SK-N-SH treated with all-trans-retinoic acid at 6 μM for 48 hours (cell line): ENCODE results near the gene DNASE1L2.

ENCODE experiments used
- ATAC-seq: fragments of 200-7000 bp; cut with Tn5 transposase; 3 replicates; pipeline ENCODE4 v1.9.1; 2020; ENCODE audit warnings: mild to moderate bottlenecking, moderate library complexity
- BACH2 ChIP-seq: fragments of 250-450 bp; sonication (Bioruptor Pico); IDR thresholded peaks from 2 replicates; pipeline ENCODE4 v1.9.0; 2021; ENCODE audit warnings: mild to moderate bottlenecking, borderline replicate concordance
- CREB5 ChIP-seq: fragments of 250-450 bp; sonication (Bioruptor Pico); IDR thresholded peaks from 2 replicates; pipeline ENCODE4 v1.5.1; 2020; ENCODE audit warnings: low read depth, mild to moderate bottlenecking, moderate library complexity
- CSDC2 ChIP-seq: fragments of 250-450 bp; sonication (Bioruptor Pico); IDR thresholded peaks from 2 replicates; pipeline ENCODE4 v1.5.0; 2020; ENCODE audit warnings: mild to moderate bottlenecking, moderate library complexity
- ESRRG ChIP-seq: fragments of 250-450 bp; sonication (Bioruptor Pico); IDR thresholded peaks from 2 replicates; pipeline ENCODE4 v1.6.1; 2021; ENCODE audit warnings: mild to moderate bottlenecking
- GLIS3 ChIP-seq: fragments of 250-450 bp; sonication (Bioruptor Pico); IDR thresholded peaks from 2 replicates; pipeline ENCODE4 v1.5.0; 2020; ENCODE audit warnings: mild to moderate bottlenecking, moderate library complexity
- OSR1 ChIP-seq: fragments of 250-450 bp; sonication (Bioruptor Pico); IDR thresholded peaks from 2 replicates; pipeline ENCODE4 v1.8.0; 2022; ENCODE audit warnings: moderate library complexity, mild to moderate bottlenecking, inconsistent platforms
- PPARA ChIP-seq: fragments of 250-450 bp; sonication (Bioruptor Pico); IDR thresholded peaks from 2 replicates; pipeline ENCODE4 v1.5.0; 2020; ENCODE audit warnings: mild to moderate bottlenecking, borderline replicate concordance
- RARB ChIP-seq: fragments of 250-450 bp; sonication (Bioruptor Pico); IDR thresholded peaks from 2 replicates; pipeline ENCODE4 v1.8.0; 2021; ENCODE audit warnings: mild to moderate bottlenecking, moderate library complexity
- TCF4 ChIP-seq: fragments of 250-450 bp; sonication (Bioruptor Pico); IDR thresholded peaks from 2 replicates; pipeline ENCODE4 v1.8.0; 2021; ENCODE audit warnings: mild to moderate bottlenecking, moderate library complexity, borderline replicate concordance
- TOX ChIP-seq: fragments of 250-450 bp; sonication (Bioruptor Pico); IDR thresholded peaks from 2 replicates; pipeline ENCODE4 v1.8.0; 2021; ENCODE audit warnings: mild to moderate bottlenecking, moderate library complexity, borderline replicate concordance
- ZC3H10 ChIP-seq: fragments of 250-450 bp; sonication (Bioruptor Pico); IDR thresholded peaks from 2 replicates; pipeline ENCODE4 v1.5.1; 2021; ENCODE audit warnings: mild to moderate bottlenecking, moderate library complexity
- ZFP30 ChIP-seq: fragments of 450-650 bp; formaldehyde crosslinking; IDR thresholded peaks from 2 replicates; pipeline ENCODE4 v1.5.0; 2022; ENCODE audit warnings: mild to moderate bottlenecking, moderate library complexity
- ZNF565 ChIP-seq: fragments of 450-650 bp; formaldehyde crosslinking; conservative IDR thresholded peaks from 2 replicates; pipeline ENCODE4 v1.5.0; 2020; ENCODE audit warnings: low read depth, mild to moderate bottlenecking, moderate library complexity
- ZNF70 ChIP-seq: fragments of 450-650 bp; formaldehyde crosslinking; IDR thresholded peaks from 2 replicates; pipeline ENCODE4 v1.5.0; 2020; ENCODE audit warnings: mild to moderate bottlenecking, moderate library complexity
- ZNF8 ChIP-seq: fragments of 450-650 bp; formaldehyde crosslinking; IDR thresholded peaks from 2 replicates; pipeline ENCODE4 v1.5.0; 2020; ENCODE audit warnings: mild to moderate bottlenecking, moderate library complexity
- TF ChIP-seq, protein P1 (sequence below): fragments of 250-450 bp; sonication (Bioruptor Pico); IDR thresholded peaks from 2 replicates; pipeline ENCODE4 v1.5.1; 2021; ENCODE audit warnings: mild to moderate bottlenecking, moderate library complexity
- TF ChIP-seq, protein P2 (sequence below): fragments of 250-450 bp; sonication (Bioruptor Pico); IDR thresholded peaks from 2 replicates; pipeline ENCODE4 v1.5.0; 2020; ENCODE audit warnings: mild to moderate bottlenecking, moderate library complexity
- TF ChIP-seq, protein P3 (sequence below): fragments of 250-450 bp; sonication (Bioruptor Pico); IDR thresholded peaks from 2 replicates; pipeline ENCODE4 v1.8.0; 2020; ENCODE audit warnings: mild to moderate bottlenecking, moderate library complexity, borderline replicate concordance

DNASE1L2 gene

GRCh38 chr16:2278956-2279800 is 42.9 kb downstream of the DNASE1L2 start:
- TF ChIP-seq GLIS3 (CRISPR knock-in tag) (no peak), CSDC2 (no peak), ESRRG (CRISPR knock-in tag) (no peak), CREB5 (CRISPR knock-in tag) (no peak), TOX (CRISPR knock-in tag) (no peak), BACH2 (CRISPR knock-in tag) (no peak), ZNF70 (CRISPR knock-in tag) (no peak), ZFP30 (no peak), PPARA (CRISPR knock-in tag) (no peak), ZNF8 (CRISPR knock-in tag) (no peak), ZC3H10 (CRISPR knock-in tag) (no peak)
- TF ChIP-seq, protein P1, sequence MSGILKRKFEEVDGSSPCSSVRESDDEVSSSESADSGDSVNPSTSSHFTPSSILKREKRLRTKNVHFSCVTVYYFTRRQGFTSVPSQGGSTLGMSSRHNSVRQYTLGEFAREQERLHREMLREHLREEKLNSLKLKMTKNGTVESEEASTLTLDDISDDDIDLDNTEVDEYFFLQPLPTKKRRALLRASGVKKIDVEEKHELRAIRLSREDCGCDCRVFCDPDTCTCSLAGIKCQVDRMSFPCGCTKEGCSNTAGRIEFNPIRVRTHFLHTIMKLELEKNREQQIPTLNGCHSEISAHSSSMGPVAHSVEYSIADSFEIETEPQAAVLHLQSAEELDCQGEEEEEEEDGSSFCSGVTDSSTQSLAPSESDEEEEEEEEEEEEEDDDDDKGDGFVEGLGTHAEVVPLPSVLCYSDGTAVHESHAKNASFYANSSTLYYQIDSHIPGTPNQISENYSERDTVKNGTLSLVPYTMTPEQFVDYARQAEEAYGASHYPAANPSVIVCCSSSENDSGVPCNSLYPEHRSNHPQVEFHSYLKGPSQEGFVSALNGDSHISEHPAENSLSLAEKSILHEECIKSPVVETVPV (CRISPR knock-in tag), result no peak
- TF ChIP-seq, all 23 proteins: peak for 0
- ATAC-seq, result no peak

- no peak for TF ChIP-seq CSDC2
- TF ChIP-seq CREB5 (CRISPR knock-in tag), result no peak
- no peak for TF ChIP-seq ZC3H10 (CRISPR knock-in tag)
- TF ChIP-seq ZNF8 (CRISPR knock-in tag), result no peak
- TF ChIP-seq, protein P2, sequence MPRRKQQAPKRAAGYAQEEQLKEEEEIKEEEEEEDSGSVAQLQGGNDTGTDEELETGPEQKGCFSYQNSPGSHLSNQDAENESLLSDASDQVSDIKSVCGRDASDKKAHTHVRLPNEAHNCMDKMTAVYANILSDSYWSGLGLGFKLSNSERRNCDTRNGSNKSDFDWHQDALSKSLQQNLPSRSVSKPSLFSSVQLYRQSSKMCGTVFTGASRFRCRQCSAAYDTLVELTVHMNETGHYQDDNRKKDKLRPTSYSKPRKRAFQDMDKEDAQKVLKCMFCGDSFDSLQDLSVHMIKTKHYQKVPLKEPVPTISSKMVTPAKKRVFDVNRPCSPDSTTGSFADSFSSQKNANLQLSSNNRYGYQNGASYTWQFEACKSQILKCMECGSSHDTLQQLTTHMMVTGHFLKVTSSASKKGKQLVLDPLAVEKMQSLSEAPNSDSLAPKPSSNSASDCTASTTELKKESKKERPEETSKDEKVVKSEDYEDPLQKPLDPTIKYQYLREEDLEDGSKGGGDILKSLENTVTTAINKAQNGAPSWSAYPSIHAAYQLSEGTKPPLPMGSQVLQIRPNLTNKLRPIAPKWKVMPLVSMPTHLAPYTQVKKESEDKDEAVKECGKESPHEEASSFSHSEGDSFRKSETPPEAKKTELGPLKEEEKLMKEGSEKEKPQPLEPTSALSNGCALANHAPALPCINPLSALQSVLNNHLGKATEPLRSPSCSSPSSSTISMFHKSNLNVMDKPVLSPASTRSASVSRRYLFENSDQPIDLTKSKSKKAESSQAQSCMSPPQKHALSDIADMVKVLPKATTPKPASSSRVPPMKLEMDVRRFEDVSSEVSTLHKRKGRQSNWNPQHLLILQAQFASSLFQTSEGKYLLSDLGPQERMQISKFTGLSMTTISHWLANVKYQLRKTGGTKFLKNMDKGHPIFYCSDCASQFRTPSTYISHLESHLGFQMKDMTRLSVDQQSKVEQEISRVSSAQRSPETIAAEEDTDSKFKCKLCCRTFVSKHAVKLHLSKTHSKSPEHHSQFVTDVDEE (CRISPR knock-in tag), result no peak
- no peak for TF ChIP-seq ZFP30
- no peak for TF ChIP-seq RARB (CRISPR knock-in tag)
- TF ChIP-seq ZNF565 (CRISPR knock-in tag), result no peak
- TF ChIP-seq BACH2 (CRISPR knock-in tag), result no peak
- TF ChIP-seq ESRRG (CRISPR knock-in tag), result no peak
- no peak for TF ChIP-seq TCF4 (CRISPR knock-in tag)
- TF ChIP-seq OSR1 (CRISPR knock-in tag), result no peak
- TF ChIP-seq, protein P3, sequence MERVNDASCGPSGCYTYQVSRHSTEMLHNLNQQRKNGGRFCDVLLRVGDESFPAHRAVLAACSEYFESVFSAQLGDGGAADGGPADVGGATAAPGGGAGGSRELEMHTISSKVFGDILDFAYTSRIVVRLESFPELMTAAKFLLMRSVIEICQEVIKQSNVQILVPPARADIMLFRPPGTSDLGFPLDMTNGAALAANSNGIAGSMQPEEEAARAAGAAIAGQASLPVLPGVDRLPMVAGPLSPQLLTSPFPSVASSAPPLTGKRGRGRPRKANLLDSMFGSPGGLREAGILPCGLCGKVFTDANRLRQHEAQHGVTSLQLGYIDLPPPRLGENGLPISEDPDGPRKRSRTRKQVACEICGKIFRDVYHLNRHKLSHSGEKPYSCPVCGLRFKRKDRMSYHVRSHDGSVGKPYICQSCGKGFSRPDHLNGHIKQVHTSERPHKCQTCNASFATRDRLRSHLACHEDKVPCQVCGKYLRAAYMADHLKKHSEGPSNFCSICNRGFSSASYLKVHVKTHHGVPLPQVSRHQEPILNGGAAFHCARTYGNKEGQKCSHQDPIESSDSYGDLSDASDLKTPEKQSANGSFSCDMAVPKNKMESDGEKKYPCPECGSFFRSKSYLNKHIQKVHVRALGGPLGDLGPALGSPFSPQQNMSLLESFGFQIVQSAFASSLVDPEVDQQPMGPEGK (CRISPR knock-in tag), result no peak
- TF ChIP-seq, protein P1 (CRISPR knock-in tag), result no peak
- ATAC-seq, result no peak
These were observed 44.2 kb downstream of the DNASE1L2 start for GRCh38 chr16:2280461-2280860.
